ENCODE data around the gene FOXD3. TPM values are rescaled to one million over a fixed set of nuclear protein-coding genes. Genes with fewer than 3 reads are reported as not detected.

The FOXD3 gene
- not detected in 2 replicates for total RNA-seq

- DNase-seq (ENCODE audit: low read depth in 2 of 2) = peak; percentile 45 to 55
Measured at GRCh38 chr1:63322114-63322943, at the start of gene FOXD3. FOXD3 (plus strand) TSS chr1:63322567; CDS start chr1:63323059, 492 bp downstream.

- no peak for DNase-seq (ENCODE audit: low read depth in 2 of 2)
Measured at GRCh38 chr1:63272811-63273210, 49.6 kb upstream of the FOXD3 start.

GRCh38 chr1:63274371-63274770, 48.0 kb upstream of the FOXD3 start:
- no peak for DNase-seq (ENCODE audit: low read depth in 2 of 2)

GRCh38 chr1:63274979-63275378, 47.4 kb upstream of the FOXD3 start:
- no peak for DNase-seq (ENCODE audit: low read depth in 2 of 2)

GRCh38 chr1:63276624-63277023, 45.7 kb upstream of the FOXD3 start:
- no peak for DNase-seq (ENCODE audit: low read depth in 2 of 2)

- DNase-seq (ENCODE audit: low read depth in 2 of 2) = no peak
Measured at GRCh38 chr1:63277195-63278192, 44.9 kb upstream of the FOXD3 start.

- no peak for DNase-seq (ENCODE audit: low read depth in 2 of 2)
Measured at GRCh38 chr1:63281753-63282152, 40.6 kb upstream of the FOXD3 start.

- no peak for DNase-seq (ENCODE audit: low read depth in 2 of 2)
Measured at GRCh38 chr1:63289135-63289534, 33.2 kb upstream of the FOXD3 start.

- no peak for DNase-seq (ENCODE audit: low read depth in 2 of 2)
Measured at GRCh38 chr1:63294803-63295594, 27.4 kb upstream of the FOXD3 start.

- DNase-seq (ENCODE audit: low read depth in 2 of 2) = no peak
Measured at GRCh38 chr1:63304410-63304809, 18.0 kb upstream of the FOXD3 start.

GRCh38 chr1:63305043-63305442, 17.3 kb upstream of the FOXD3 start:
- DNase-seq (ENCODE audit: low read depth in 2 of 2) = no peak

GRCh38 chr1:63307196-63307794, 15.1 kb upstream of the FOXD3 start:
- DNase-seq (ENCODE audit: low read depth in 2 of 2) = no peak

GRCh38 chr1:63316598-63316983, 5.8 kb upstream of the FOXD3 start:
- no peak for DNase-seq (ENCODE audit: low read depth in 2 of 2)

GRCh38 chr1:63316984-63317816, 5.2 kb upstream of the FOXD3 start:
- DNase-seq (ENCODE audit: low read depth in 2 of 2) = peak; percentile 49 to 51

- no peak for DNase-seq (ENCODE audit: low read depth in 2 of 2)
Measured at GRCh38 chr1:63317817-63318152, 4.6 kb upstream of the FOXD3 start.

GRCh38 chr1:63318201-63318979, 4.0 kb upstream of the FOXD3 start:
- DNase-seq (ENCODE audit: low read depth in 2 of 2) = no peak

GRCh38 chr1:63319046-63320021, 3.0 kb upstream of the FOXD3 start:
- no peak for DNase-seq (ENCODE audit: low read depth in 2 of 2)

- no peak for DNase-seq (ENCODE audit: low read depth in 2 of 2)
Measured at GRCh38 chr1:63320022-63320721, 2.2 kb upstream of the FOXD3 start.

All from lung microvascular endothelial cell (primary cell).